HG02981 (cell line): ENCODE results near the gene POLE4.
A peak's percentile ranks its signal among the peaks of the same experiment; 100 is the strongest.

Source experiments
- ATAC-seq: cut with Tn5 transposase; IDR thresholded peaks from one replicate; pipeline ENCODE4 v1.9.1; 2021; ENCODE audit warnings: mild to moderate bottlenecking, moderate library complexity; ENCODE audit not compliant: unreplicated experiment

Gene POLE4, protein sequence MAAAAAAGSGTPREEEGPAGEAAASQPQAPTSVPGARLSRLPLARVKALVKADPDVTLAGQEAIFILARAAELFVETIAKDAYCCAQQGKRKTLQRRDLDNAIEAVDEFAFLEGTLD

DNA sequence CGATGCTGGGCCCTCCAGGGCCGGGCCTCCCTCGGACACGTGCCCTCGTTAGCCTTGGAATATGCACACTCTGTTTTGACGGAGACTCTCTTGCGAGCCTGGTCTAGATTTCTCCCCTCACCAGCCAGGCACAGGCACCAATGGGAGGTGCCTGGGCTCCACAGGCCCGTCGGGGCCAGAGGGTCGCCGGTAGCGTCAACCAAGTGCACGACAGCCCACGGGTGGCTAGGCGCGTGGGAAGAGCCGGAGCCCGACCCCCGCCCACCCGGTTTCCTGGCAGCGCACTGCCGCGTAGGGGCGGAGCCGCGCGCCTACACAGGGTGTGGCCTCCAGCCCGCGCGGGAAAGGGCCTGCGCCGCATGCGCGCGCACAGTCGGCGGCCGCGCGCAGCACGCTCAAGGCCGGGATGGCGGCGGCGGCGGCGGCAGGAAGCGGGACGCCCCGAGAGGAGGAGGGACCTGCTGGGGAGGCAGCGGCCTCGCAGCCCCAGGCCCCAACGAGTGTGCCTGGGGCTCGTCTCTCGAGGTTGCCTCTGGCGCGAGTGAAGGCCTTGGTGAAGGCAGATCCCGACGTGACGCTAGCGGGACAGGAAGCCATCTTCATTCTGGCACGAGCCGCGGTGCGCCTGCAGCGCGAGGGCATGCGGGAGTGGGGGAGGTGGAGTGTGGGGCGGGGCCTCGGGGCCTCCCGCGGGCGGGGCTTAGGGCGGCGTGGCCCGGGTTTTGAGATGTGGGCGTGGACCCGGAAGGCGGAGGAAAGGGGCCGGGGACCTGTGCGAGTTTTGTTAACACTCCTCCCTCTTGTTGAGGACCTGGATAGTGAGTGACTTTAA is at the start of gene POLE4:
TSS of gene POLE4 (plus strand) at position 370 of the 832 bp plus-strand sequence. CDS start at position 407, 37 bp downstream.
- ATAC-seq: peak; percentile 90

DNA sequence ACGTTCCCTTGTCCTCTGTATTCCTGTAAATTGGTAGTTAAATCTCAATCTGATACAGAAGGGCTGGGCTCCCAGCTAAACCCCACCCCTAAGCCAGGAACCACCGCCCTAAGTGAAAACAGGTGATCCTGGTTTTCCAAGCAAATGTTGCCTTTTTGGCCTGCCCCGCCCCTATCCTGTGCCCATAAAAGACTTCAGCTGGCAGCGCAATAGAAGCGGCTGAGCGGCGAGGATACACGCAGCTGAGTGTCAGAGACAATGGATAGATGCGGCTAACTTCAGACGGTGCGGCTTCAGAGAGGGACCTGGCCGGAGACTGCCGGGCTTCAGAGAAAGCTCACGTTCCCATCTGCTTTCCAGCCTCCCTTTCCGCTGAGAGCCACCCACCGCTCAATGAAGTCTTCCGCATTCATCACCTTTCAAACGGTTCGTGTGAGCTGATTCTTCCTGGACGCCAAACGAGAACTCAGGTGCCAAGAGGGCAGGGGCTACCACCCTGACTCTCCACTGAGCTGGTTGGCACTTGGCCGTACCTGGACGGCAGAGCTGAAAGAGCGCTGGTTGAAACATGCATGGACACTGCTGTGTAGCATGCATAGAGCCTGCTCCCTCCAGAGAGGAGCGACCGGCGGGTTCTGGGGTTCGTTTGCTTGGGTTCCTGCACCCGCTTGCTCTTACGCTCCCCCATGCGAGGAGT is 49.5 kb upstream of the POLE4 start:
- no peak for ATAC-seq

DNA sequence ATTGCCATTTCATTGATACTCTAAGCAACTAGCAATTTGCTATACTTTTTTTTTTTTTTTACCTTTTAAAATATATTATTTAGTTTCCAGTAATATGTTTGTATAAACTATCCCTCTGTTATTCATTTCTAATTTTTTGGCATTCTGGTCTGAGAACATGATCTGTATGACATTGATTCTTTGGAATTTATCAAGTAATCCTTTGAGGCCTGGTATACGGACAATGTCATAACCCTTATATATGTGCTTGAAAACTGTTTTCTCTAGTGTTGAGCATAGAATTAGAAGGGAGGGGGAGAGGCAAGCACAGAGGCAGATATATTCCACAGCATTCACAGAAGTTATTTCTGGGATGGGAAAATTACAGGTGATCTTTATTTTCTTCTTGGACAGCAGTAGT is 48.2 kb upstream of the POLE4 start:
- no peak for ATAC-seq

DNA sequence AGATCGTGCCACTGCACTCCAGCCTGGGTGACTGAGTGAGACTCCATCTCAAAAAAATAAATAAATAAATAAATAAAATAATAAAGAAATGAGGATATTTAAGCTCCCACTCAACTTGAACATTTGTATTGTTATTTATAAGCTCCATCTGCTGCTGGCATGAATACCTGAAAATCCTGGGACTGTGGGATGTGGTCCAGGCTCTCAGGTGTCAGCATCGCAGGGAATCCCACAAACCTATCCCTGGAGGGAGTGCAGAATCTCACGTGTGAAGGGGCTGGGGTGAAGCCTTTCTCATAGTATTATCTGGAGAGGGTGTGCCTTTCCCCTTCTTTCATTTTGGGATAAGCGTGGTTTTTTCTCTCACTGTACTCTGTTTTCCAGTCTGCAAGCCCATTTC is 47.4 kb upstream of the POLE4 start:
- no peak for ATAC-seq

DNA sequence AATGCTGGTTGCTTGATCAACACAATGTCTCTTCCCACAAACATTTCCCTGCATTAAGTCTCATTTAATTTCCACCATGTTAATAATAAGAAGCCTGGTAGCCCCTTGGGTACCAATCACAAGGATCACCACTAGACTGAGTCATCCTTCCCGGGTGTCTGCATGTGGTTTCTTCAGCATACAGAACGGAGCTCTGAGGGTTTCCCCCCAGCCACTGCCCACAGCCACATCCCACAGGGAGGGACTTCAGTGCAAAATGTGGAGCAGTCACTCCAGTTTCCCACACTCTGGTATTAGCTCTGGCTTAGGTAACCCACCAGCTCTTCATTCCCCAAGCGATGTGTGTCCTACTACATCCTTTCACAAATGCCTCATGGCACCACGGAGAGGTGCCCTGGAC is 42.7 kb upstream of the POLE4 start:
- ATAC-seq: no peak

DNA sequence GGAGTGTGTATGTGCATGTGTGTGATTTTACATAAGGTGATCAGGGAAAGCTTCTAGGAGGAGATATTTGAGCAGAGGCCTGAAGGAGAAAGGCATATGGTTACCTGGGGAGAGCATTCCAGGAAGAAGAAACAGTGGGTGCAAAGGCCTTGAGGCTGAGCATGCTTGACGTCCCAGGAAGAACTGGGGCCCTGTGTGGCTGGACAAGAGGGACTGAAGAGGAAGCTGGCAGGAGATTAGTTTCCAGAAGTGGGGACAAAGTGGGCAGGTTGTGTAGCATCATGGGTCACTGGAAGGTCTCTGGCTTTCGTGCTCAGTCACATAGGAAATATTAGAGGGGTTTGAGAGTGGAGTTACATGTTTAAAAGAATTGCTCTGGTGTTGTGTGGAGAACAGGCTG is 42.0 kb upstream of the POLE4 start:
- no peak for ATAC-seq

DNA sequence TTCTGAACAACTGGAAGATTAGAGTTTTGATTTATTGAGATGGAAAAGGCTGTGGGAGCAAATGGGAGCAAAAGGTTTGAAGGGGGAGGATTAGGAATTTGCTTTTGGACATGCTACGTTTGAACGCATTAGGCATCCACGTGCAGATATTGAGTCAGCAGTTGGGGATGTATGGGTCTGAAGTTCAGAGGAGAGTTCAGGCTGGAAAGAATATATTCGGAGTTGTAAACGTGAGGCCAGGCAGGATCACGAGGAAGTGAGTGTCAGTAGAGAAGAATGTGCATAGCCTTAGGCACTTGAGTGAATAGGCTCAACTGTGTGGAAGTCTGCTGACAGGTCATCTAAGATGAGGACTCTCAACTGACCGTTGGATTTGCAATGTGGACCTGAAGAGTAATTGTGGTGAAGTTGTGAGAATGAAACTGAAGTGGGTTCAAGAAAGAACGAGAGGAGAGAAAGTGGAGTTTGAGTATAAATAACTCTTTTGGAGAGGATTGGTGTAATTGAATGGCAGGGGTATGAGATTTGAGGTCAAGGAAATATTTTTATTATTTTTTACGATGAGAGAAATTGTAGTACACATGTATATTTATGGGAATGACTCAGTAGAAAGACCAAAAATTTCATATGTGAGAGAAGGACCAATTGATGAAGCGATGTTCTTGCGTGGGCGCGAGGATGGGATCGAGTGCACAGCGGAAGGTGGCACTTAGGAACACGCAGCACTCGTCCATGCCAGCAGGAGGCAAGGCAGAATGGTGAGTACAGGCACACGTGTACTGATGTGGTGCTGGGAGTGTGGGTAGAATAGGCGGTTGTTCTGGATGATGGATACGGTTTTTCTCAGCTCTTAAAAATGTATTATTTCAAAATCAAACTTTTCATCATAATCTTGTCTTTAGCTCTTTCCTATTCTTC is 40.5 kb upstream of the POLE4 start:
- ATAC-seq: no peak

DNA sequence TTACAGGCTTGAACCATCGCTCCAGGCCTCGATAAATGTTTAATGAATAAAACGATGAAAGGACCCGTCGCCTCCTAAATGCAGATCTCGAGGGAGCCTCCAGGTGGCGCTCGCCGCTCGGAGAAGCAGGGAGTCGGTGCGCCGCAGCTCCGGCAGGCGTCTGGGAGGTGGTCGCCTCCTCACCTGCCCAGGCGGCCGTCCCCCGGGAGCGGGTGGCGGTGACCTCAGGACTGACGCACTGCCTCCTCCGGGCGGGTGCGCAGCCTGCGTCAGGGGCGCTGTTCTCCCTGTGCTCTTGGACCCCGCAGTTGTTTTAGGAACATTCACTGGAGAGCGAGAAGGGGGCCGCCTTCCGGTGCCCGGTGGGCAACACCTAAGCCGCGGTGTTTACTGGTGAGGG is 38.6 kb upstream of the POLE4 start:
- no peak for ATAC-seq

DNA sequence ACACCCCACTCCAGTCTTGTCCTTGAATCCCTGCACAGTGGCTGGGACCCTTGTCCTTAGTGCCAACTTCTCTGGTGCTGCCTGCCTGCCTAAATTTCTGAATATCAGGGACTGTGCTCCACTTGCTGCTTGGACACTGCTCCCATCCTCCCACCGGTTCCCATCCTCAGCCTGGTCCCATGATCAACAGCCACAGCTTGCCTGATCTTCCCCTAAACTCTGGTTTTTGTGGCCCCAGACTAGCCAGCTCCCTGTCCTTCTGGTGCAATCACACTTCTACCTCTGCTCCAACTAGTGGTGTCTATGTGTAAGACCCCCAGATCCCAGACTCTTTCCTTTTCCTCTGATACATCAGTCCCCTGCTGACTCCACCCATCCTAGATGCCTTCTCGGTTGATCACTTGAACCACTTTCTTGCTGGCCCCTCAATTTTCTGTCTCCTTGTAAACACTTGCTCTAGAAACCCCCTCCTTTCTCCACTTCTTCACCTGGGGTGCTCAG is 37.2 kb upstream of the POLE4 start:
- ATAC-seq: no peak

DNA sequence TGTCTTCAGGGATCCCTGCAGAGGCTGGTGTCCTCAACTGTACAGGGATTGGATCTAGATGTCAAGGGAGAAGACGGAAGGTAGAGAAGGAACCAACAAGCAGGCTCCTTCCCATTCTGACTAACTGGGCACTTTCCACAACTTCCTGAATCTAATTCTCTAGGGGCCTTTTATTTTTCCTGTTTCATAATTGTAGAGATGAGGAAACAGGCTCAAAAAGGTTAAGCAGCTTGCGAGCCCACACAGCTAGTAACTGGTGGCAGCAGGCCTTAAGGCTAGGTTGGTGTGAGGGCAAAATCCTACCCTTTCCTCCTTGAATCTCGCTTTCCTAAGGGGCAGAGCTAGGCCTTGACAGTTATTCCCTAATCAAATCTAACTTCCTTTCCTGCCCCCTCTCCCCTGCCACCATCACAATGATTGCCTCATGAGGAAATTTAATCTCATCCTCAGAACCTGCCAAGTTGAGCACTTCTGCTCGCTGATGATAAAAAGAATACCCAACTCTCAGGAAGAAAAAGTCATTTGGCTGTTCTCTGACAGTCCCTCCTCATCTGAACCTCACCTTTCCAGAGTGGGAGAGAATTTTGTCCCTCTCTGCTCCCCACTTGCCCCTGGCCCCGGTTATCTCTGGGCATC is 35.7 kb upstream of the POLE4 start:
- no peak for ATAC-seq

DNA sequence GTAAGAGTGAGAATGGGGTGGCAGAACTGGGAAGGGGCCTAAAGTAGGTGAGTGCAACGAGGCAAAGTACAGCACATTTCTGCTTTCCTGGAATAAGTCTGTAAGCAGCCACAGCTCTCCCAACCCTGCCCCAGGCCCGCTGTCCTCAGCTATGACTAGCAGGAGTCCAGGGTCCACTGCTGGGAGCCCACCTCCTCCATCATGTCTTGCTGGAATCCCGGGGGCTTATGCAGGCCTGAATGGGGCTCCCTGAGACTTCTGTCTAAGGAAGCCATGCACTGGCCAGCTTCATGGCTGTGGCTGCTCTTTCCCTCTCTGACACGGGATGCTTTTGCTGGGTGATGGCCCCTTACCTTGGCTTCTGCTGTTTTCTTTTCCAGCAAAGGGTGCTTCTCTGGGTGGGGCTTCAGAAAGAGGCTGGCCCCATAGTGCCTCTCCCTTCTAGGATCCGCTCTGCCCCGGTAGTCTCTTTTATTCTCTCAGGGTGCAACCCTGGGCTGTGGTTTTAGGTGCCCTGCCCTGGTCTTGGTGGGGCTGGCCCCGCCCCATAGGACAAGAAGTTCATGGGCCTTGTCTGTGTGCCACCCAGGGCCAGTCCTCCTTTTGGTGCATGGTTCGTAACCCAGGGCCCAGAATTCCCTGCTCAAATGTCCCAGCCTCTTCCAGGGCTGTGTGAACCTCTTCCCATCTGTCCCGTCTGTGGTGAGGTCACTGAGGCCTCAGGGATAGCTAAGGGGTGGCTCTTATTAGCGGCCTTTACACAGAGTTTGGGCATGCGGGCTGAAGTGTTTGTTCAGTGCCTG is 33.8 kb upstream of the POLE4 start:
- ATAC-seq: no peak

DNA sequence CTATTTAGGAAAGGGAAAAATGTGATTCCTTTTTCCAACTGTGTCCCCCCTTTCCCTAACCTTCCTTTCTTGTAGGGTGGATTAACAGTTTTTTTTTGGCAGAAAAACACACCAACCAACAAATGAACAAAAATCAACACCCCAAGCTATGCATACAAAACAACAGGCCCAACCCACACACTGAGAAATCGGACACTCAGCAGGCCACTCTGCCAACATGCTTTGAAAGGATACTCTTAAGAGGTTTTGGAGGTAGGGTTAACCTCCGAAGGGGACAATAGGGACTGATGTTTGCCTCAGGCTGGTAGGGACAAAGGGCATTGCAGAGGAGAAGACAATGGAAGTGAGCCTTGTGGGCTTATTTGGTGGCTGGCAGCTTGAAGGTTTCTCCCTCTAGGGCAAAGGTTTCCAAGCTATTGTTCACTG is 33.1 kb upstream of the POLE4 start:
- ATAC-seq: no peak

DNA sequence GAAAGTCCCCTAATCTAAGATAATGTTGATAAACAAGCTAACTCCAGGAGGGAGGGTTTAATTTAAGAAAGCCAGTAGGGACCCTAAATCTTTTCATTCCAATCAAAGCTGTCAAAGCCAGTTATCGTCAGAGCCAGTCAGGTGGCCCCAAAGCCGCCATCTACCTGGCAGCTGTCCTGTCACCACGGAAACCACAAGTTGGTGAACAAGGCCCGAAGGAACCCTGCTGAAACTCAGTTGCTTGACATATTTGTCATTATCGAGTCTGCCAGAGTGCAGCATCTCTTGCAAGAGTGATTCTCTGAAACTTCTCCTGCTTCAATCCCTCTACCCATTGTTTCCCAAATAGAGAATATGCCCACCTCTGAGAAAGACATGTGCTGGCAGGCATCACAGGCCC is 30.8 kb upstream of the POLE4 start:
- ATAC-seq: no peak

DNA sequence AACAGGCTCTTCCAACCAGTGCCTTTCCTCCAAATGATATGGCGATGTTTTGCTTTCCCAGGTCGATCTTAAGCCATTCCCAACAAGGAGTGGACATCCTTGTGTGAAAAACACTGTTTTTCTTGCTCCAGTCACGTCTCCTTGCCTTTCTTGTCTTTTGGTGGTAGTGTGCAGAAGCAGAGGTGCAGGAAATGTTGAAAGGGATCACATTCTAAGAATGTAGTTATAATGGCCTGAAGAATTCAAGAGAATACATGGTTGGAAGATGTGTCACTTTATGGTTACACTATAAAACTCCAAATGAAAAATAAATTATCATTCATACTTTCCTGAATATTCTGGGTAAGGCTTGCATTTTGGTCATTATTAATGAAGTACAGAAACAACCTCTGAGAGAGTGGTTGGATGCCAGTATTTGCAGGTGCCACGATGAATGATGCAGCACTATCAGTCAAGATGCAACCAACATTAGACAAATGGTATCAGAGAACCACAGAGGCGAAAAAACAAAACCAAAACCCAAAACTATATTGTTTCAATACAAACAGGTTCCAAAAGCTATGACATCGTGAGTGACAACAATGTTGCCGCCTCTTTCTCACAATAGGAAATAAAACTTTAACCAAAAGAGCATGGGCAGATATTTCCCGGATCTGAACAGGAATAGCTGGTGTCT is 27.5 kb upstream of the POLE4 start:
- ATAC-seq: no peak

DNA sequence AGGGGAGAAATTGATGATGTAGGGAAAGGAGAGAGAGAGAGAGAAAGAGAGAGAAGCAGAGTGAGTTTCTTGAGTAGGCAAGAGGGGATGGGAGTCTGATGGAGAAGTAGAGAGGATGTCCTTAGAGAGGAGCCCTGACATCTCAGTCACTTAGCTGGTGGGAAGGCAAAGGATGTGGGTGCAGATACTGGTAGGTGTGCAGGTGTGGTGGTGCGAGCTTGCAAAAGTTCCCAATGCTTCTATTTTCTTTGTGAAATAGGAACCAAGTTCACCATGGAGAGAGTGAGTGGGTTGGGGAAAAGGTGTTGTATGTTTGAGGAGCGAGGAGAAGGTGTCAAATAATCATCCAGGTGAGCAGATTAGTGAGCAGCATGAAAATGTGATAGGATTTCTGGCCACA is 26.5 kb upstream of the POLE4 start:
- ATAC-seq: no peak

DNA sequence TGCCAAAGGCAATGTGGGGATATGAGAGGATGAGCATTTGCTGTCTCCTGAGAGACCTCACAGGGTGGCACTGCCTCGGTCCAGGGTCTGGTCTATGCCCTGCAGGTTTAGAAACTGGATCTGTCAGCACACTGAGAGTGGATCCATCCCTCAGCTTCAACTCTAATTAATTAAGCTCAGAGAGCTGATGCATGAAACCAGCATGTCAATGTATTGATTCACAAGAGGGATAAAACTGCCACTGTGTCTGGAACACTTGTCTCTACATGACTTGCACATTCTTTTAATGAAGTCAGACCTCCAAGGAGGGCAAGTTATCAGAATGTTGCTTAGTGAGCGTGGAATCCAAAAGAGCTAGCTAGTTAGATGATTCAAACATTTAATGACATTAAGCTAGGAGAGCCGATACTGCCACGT is 22.5 kb upstream of the POLE4 start:
- no peak for ATAC-seq

DNA sequence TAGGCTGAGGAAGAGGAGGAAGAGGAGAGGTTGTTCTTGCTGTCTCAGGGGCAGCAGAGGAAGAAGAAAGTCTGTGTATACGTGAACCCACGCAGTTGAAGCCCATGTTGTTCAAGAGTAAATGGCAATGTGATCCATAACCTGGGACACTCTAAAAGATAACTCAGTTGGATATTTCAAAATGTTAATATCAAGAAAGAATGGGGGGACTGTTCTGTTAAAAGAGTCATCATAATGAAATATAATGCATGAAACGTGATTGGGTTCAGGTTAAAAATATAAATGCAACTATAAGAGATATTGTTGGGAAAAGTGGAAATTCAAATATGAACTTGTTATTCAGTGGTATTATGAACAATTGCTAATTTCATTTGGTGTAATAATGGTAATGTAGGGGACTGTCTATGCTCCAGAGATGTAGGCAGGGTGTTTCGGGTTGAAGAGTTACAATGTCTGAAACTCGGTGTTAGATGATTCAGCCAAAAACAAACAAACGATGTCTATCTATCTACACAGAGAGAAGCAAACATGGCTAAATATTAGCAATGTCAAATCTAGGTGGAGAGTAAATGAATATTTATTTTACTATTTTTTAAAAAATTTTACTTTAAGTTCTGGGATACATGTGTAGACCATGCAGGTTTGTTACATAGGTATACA is 21.1 kb upstream of the POLE4 start:
- ATAC-seq: no peak

DNA sequence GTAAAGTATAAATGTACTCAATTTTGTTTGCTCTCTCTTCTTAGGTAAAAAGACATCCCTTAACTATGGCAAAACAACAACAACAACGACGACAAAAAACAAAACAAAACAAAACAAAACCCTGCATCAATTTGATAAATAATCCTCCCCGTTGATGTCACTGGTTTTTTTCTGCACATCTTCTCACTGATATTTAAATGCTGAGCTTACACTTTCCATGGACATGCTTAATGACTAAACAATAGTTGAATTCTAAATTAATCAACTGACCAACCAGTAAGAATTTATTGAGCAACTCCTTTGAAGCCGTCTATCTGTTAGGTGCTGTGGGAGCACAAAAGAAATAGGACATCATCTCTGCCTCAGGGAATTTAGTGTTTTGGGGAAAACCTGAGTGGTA is 20.2 kb upstream of the POLE4 start:
- no peak for ATAC-seq
